ENCODE measurements around the gene A1BG. TPM values are rescaled to one million over a fixed set of nuclear protein-coding genes. Genes with fewer than 3 reads are reported as not detected.
A peak's percentile ranks its signal among the peaks of the same experiment; 100 is the strongest.
"Not testable (repeated sequence)": the region's sequence is repeated elsewhere in the genome, so short reads cannot be mapped to it uniquely, and the experiment has no call there.

A1BG gene
- total RNA-seq, 2 donors from 2014 or later: 12.6 to 16.4 TPM

DNA sequence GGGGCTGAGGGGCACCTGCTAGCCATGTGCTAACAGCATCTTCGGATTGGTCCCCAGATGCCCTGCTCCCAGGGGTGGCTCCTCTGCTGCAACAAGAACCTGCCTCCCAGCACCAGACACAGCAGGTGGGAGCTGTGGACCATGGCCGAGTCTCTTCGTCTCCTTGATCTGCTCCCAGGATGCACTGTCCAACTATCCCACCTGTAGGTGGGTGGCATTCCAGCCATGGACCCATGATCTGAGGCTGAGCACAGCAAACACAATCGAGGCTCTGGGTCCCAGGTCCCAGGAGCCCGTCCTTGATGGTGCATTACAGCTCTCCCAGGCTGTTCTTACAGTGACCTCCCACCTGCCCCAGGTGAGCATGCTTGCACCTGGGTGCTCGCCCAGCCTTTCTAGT, 26.0 kb upstream of the A1BG start:
- TF ChIP-seq CTCF (conservative IDR thresholded peaks at IDR 0.05): no peak
- H3K4me3 Mint-ChIP-seq: peak overlapping the region; percentile 67
- peak overlapping the region; percentile 93 for H3K4me3 ChIP-seq (ENCODE audit: low read length)

GRCh38 chr19:58376724-58377123, 23.4 kb upstream of the A1BG start:
- H3K9ac ChIP-seq (ENCODE audit: extremely low read depth, low read length, poor library complexity, severe bottlenecking): not testable (repeated sequence)

More for the DNA sequence above, 26.0 kb upstream of the A1BG start:
- WGBS, 2 experiments (ENCODE audit: insufficient coverage in 1 of 2, insufficient read length in 1 of 2): 89 to 92% methylated on average over 4 to 6 of the region's 6 CpGs
- H3K36me3 ChIP-seq (ENCODE audit: control insufficient read depth, insufficient read depth, low read length): no peaks in the 10 kb centered on the region
- H3K4me1 Mint-ChIP-seq: peaks cover 9% of the 10 kb centered on the region
- no peaks in the 10 kb centered on the region for H3K9me3 Mint-ChIP-seq
- no peaks in the 10 kb centered on the region for H3K27me3 ChIP-seq (ENCODE audit: control insufficient read depth, insufficient read depth, low read length, poor library complexity, severe bottlenecking)
- no peak overlapping the region for H3K27ac ChIP-seq (ENCODE audit: low read depth, low read length)
- H3K9me3 ChIP-seq (ENCODE audit: control insufficient read depth, low read length): no peaks in the 10 kb centered on the region
- no peak overlapping the region for H3K9ac ChIP-seq (ENCODE audit: extremely low read depth, low read length, poor library complexity, severe bottlenecking)
- H3K36me3 Mint-ChIP-seq (ENCODE audit: low read depth): no peaks in the 10 kb centered on the region
- DNase-seq: no peak
- no peak overlapping the region for H3K27ac Mint-ChIP-seq
- no peaks in the 10 kb centered on the region for H3K4me1 ChIP-seq (ENCODE audit: control insufficient read depth, insufficient read depth, low read length)
- H3K27me3 Mint-ChIP-seq (ENCODE audit: insufficient read depth): no peaks in the 10 kb centered on the region

GRCh38 chr19:58374200-58374599, 20.9 kb upstream of the A1BG start:
- Histone ChIP-seq H3K4me1 (ENCODE audit: control insufficient read depth, insufficient read depth, low read length) (no peaks in the 10 kb centered on the region), H3K9me3 (ENCODE audit: control insufficient read depth, low read length) (no peaks in the 10 kb centered on the region), H3K9ac (ENCODE audit: extremely low read depth, low read length, poor library complexity, severe bottlenecking) (no peak overlapping the region), H3K36me3 (ENCODE audit: control insufficient read depth, insufficient read depth, low read length) (no peaks in the 10 kb centered on the region), H3K27ac (ENCODE audit: low read depth, low read length) (no peak overlapping the region), H3K4me3 (ENCODE audit: low read length) (no peak overlapping the region), H3K27me3 (ENCODE audit: control insufficient read depth, insufficient read depth, low read length, poor library complexity, severe bottlenecking) (no peaks in the 10 kb centered on the region)
- Mint-ChIP-seq H3K27me3 (ENCODE audit: insufficient read depth) (no peaks in the 10 kb centered on the region), H3K9me3 (no peaks in the 10 kb centered on the region), H3K27ac (no peak overlapping the region), H3K36me3 (ENCODE audit: low read depth) (peaks cover 4% of the 10 kb centered on the region), H3K4me1 (no peaks in the 10 kb centered on the region), H3K4me3 (no peak overlapping the region)
- WGBS, 2 experiments (ENCODE audit: insufficient coverage in 1 of 2, insufficient read length in 1 of 2): 89 to 97% methylated on average over 3 to 4 of the region's 4 CpGs
- DNase-seq: no peak
- TF ChIP-seq CTCF (conservative IDR thresholded peaks at IDR 0.05): no peak

More at GRCh38 chr19:58376724-58377123, 23.4 kb upstream of the A1BG start:
- not testable (repeated sequence) for H3K9me3 ChIP-seq (ENCODE audit: control insufficient read depth, low read length); H3K4me3 ChIP-seq (ENCODE audit: low read length); H3K27ac ChIP-seq (ENCODE audit: low read depth, low read length); H3K27me3 ChIP-seq (ENCODE audit: control insufficient read depth, insufficient read depth, low read length, poor library complexity, severe bottlenecking); H3K27me3 Mint-ChIP-seq (ENCODE audit: insufficient read depth); H3K36me3 Mint-ChIP-seq (ENCODE audit: low read depth); H3K4me1 ChIP-seq (ENCODE audit: control insufficient read depth, insufficient read depth, low read length); H3K4me1 Mint-ChIP-seq; H3K9me3 Mint-ChIP-seq; H3K36me3 ChIP-seq (ENCODE audit: control insufficient read depth, insufficient read depth, low read length); H3K4me3 Mint-ChIP-seq; H3K27ac Mint-ChIP-seq; DNase-seq
- WGBS, 2 experiments (ENCODE audit: insufficient coverage in 1 of 2, insufficient read length in 1 of 2): 92 to 100% methylated on average over 4 to 7 of the region's 7 CpGs

Measured in endodermal cell (in vitro differentiated cells).